ENCODE results near the gene NUCKS1. TPM values are rescaled to one million over a fixed set of nuclear protein-coding genes. Genes with fewer than 3 reads are reported as not detected.
A peak's percentile ranks its signal among the peaks of the same experiment; 100 is the strongest.

The NUCKS1 gene
- total and polyA plus RNA-seq, 2 of the 13 experiments (the other 11 are each of a cell fraction or from before 2014, with no cell fraction given): 35.5 to 117 TPM

DNA sequence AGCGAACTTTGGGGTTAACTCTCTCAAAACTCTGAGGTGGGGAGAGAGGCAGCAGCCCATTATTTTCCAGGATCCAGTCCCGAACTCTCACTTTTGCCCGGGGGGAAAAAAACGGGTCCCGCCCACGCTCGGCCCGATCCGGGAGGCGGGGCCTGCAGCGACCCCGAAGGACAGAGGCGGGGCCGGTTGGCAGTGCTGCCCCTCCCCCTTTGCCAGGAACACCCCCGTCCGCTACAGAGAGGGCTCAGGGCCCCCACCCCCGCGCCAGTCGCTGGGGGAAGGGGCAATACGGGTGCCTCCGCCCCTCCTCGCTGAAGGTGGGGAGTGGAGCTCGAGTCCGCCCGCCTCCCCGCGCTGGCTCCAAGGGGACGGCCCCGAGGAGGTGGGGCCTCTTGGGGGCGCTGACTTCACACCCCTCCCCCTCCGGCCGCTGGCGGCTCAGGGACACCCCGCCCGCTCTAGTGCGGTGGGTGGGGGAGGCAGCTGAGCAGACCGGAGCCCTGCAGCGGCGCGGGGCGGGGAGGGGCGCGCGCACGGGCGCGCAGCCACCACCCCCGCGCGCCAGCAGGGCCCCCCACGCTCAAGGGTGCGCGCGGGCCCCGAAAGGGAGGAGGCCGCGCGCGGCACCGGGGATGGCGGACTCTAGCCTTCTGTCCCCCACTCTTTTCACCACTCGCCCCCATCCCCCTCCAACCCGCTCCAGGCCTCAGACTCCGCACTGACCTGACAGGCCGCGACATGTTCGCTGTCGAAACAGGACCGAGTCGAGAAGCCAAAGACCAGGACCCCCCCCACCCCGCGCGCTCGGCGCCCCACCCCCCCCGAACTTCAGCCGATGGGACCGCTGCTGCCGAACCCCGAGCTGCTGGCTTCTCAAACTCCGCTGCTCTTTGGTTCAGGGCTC, 496 bp downstream of the NUCKS1 start (continued):
- TF ChIP-seq, protein P1, sequence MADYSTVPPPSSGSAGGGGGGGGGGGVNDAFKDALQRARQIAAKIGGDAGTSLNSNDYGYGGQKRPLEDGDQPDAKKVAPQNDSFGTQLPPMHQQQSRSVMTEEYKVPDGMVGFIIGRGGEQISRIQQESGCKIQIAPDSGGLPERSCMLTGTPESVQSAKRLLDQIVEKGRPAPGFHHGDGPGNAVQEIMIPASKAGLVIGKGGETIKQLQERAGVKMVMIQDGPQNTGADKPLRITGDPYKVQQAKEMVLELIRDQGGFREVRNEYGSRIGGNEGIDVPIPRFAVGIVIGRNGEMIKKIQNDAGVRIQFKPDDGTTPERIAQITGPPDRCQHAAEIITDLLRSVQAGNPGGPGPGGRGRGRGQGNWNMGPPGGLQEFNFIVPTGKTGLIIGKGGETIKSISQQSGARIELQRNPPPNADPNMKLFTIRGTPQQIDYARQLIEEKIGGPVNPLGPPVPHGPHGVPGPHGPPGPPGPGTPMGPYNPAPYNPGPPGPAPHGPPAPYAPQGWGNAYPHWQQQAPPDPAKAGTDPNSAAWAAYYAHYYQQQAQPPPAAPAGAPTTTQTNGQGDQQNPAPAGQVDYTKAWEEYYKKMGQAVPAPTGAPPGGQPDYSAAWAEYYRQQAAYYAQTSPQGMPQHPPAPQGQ (CRISPR knock-in tag; IDR thresholded peaks at IDR 0.05; ENCODE audit: borderline replicate concordance): no peak
- TF ChIP-seq, protein P2, sequence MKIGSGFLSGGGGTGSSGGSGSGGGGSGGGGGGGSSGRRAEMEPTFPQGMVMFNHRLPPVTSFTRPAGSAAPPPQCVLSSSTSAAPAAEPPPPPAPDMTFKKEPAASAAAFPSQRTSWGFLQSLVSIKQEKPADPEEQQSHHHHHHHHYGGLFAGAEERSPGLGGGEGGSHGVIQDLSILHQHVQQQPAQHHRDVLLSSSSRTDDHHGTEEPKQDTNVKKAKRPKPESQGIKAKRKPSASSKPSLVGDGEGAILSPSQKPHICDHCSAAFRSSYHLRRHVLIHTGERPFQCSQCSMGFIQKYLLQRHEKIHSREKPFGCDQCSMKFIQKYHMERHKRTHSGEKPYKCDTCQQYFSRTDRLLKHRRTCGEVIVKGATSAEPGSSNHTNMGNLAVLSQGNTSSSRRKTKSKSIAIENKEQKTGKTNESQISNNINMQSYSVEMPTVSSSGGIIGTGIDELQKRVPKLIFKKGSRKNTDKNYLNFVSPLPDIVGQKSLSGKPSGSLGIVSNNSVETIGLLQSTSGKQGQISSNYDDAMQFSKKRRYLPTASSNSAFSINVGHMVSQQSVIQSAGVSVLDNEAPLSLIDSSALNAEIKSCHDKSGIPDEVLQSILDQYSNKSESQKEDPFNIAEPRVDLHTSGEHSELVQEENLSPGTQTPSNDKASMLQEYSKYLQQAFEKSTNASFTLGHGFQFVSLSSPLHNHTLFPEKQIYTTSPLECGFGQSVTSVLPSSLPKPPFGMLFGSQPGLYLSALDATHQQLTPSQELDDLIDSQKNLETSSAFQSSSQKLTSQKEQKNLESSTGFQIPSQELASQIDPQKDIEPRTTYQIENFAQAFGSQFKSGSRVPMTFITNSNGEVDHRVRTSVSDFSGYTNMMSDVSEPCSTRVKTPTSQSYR (CRISPR knock-in tag; IDR thresholded peaks at IDR 0.05; ENCODE audit: borderline replicate concordance): peak; percentile 97
- TF ChIP-seq EED (CRISPR knock-in tag; IDR thresholded peaks at IDR 0.05) (no peak), ZNF776 (CRISPR knock-in tag; IDR thresholded peaks at IDR 0.05) (peak; percentile 71; the same call in 1 of the 2 replicates), SRF (IDR thresholded peaks at IDR 0.05; ENCODE audit: low read depth, low read length) (no peak), TSC22D2 (CRISPR knock-in tag; IDR thresholded peaks at IDR 0.05; ENCODE audit: borderline replicate concordance) (no peak), YY1 (IDR thresholded peaks at IDR 0.05; ENCODE audit: insufficient read depth, insufficient replicate concordance, low read depth, low read length) (no peak), ZNF549 (CRISPR knock-in tag; IDR thresholded peaks at IDR 0.05) (no peak), JUNB (CRISPR knock-in tag; IDR thresholded peaks at IDR 0.05; ENCODE audit: borderline replicate concordance) (no peak), TEAD3 (CRISPR knock-in tag; optimal IDR thresholded peaks at IDR 0.05; ENCODE audit: borderline replicate concordance) (peak; percentile 53), ZMYM2 (CRISPR knock-in tag; IDR thresholded peaks at IDR 0.05) (no peak), NFE2L1 (CRISPR knock-in tag; IDR thresholded peaks at IDR 0.05; ENCODE audit: borderline replicate concordance) (no peak), ZNF547 (CRISPR knock-in tag; IDR thresholded peaks at IDR 0.05) (no peak), HNRNPLL (IDR thresholded peaks at IDR 0.05; ENCODE audit: low read depth, low read length, poor library complexity, severe bottlenecking) (peak; percentile 64), HOXA9 (CRISPR knock-in tag; IDR thresholded peaks at IDR 0.05; ENCODE audit: borderline replicate concordance) (peak; percentile 36; the same call in 1 of the 2 replicates), ZNF484 (CRISPR knock-in tag; IDR thresholded peaks at IDR 0.05; ENCODE audit: borderline replicate concordance, low read depth) (no peak), TCF12 (IDR thresholded peaks at IDR 0.05) (no peak), TCF12 (CRISPR knock-in tag; IDR thresholded peaks at IDR 0.05) (no peak)
- TF ChIP-seq, protein P3, sequence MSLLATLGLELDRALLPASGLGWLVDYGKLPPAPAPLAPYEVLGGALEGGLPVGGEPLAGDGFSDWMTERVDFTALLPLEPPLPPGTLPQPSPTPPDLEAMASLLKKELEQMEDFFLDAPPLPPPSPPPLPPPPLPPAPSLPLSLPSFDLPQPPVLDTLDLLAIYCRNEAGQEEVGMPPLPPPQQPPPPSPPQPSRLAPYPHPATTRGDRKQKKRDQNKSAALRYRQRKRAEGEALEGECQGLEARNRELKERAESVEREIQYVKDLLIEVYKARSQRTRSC (CRISPR knock-in tag; IDR thresholded peaks at IDR 0.05; ENCODE audit: low read depth): no peak
- TF ChIP-seq, protein P4, sequence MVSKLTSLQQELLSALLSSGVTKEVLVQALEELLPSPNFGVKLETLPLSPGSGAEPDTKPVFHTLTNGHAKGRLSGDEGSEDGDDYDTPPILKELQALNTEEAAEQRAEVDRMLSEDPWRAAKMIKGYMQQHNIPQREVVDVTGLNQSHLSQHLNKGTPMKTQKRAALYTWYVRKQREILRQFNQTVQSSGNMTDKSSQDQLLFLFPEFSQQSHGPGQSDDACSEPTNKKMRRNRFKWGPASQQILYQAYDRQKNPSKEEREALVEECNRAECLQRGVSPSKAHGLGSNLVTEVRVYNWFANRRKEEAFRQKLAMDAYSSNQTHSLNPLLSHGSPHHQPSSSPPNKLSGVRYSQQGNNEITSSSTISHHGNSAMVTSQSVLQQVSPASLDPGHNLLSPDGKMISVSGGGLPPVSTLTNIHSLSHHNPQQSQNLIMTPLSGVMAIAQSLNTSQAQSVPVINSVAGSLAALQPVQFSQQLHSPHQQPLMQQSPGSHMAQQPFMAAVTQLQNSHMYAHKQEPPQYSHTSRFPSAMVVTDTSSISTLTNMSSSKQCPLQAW (CRISPR knock-in tag; IDR thresholded peaks at IDR 0.05): peak; percentile 94

Data from HepG2 (cell line).